Stomach (tissue), 4 donors: ENCODE results near the gene C1orf21.

Source experiments
- CTCF ChIP-seq, 7 experiments: fragments of 450-650 bp in 4 of 7; fragments of 200-600 bp in 3 of 7; sonication (generic) in 3 of 7; IDR thresholded peaks; one replicate each; pipeline ENCODE4 v1.5.1; 2016 to 2019; ENCODE audit warnings: antibody characterized with exemption in 7 of 7, control low read depth in 2 of 7, mild to moderate bottlenecking in 1 of 7
- POLR2AphosphoS5 ChIP-seq, 3 donors: sonication (generic); formaldehyde crosslinking; IDR thresholded peaks; one replicate each; pipeline ENCODE4 v1.6.1; 2016; ENCODE audit warnings: antibody characterized with exemption in 3 of 3

- TF ChIP-seq CTCF (IDR thresholded peaks at IDR 0.05) (no peak), POLR2AphosphoS5 (IDR thresholded peaks at IDR 0.05) (no peak)
Observed at GRCh38 chr1:184567637-184568036, 180.8 kb downstream of the C1orf21 start.
